GM21360 (cell line): Measurements from ENCODE around the gene GATAD2A.

ENCODE experiments used
- ATAC-seq: cut with Tn5 transposase; IDR thresholded peaks from one replicate; pipeline ENCODE4 v1.9.1; 2021; ENCODE audit warnings: mild to moderate bottlenecking, moderate library complexity; ENCODE audit not compliant: unreplicated experiment

Gene GATAD2A

GRCh38 chr19:19504754-19505668 is 99.5 kb downstream of the GATAD2A start:
- no peak for ATAC-seq

GRCh38 chr19:19505669-19506326 is 100.3 kb downstream of the GATAD2A start:
- ATAC-seq: no peak

- no peak for ATAC-seq
Observed at GRCh38 chr19:19506592-19506991, 101.1 kb downstream of the GATAD2A start.

GRCh38 chr19:19507354-19507753 is 101.9 kb downstream of the GATAD2A start:
- no peak for ATAC-seq

- no peak for ATAC-seq
Observed at GRCh38 chr19:19508217-19508616, 102.7 kb downstream of the GATAD2A start.

- no peak for ATAC-seq
Observed at GRCh38 chr19:19510432-19510831, 105.0 kb downstream of the GATAD2A start.

GRCh38 chr19:19513682-19514081 is 108.2 kb downstream of the GATAD2A start:
- ATAC-seq: no peak

GRCh38 chr19:19514215-19514657 is 108.8 kb downstream of the GATAD2A start:
- no peak for ATAC-seq

- ATAC-seq: no peak
Observed at GRCh38 chr19:19514881-19515641, 109.6 kb downstream of the GATAD2A start, which contains the start of gene TSSK6. Gene TSSK6 (minus strand): TSS chr19:19515548. CDS start chr19:19515427, 121 bp downstream.

GRCh38 chr19:19515642-19516519 is 110.4 kb downstream of the GATAD2A start, which contains the start of gene NDUFA13:
Gene NDUFA13 (plus strand): TSS chr19:19516225. CDS start chr19:19516239, 14 bp downstream.
- ATAC-seq: peak; percentile 89

- no peak for ATAC-seq
Observed at GRCh38 chr19:19517235-19517619, 111.8 kb downstream of the GATAD2A start.

GRCh38 chr19:19520989-19521388 is 115.5 kb downstream of the GATAD2A start:
- no peak for ATAC-seq

GRCh38 chr19:19523177-19523576 is 117.7 kb downstream of the GATAD2A start:
- ATAC-seq: no peak

GRCh38 chr19:19524053-19524452 is 118.6 kb downstream of the GATAD2A start:
- no peak for ATAC-seq

GRCh38 chr19:19525611-19526380 is 120.3 kb downstream of the GATAD2A start:
- ATAC-seq: no peak

GRCh38 chr19:19526581-19527370 is 121.3 kb downstream of the GATAD2A start:
- ATAC-seq: no peak

GRCh38 chr19:19527371-19527656 is 121.8 kb downstream of the GATAD2A start:
- ATAC-seq: no peak

GRCh38 chr19:19527674-19528625 is 122.5 kb downstream of the GATAD2A start:
- ATAC-seq: no peak
